ENCODE data around the gene NLGN3. TPM values are rescaled to one million over a fixed set of nuclear protein-coding genes. Genes with fewer than 3 reads are reported as not detected.
"Not testable (repeated sequence)": the region's sequence is repeated elsewhere in the genome, so short reads cannot be mapped to it uniquely, and the experiment has no call there.

NLGN3 gene
- polyA plus RNA-seq, 6 donors from 2014 or later: 0.09 to 0.35 TPM; not detected in 4

- DNase-seq (no peak), ATAC-seq (ENCODE audit: low read depth in 2 of 2) (no peak)
- Mint-ChIP-seq H3K9me3 (no peaks in the 10 kb centered on the region), H3K4me1 (peaks cover 8 to 9% (median 9%) of the 10 kb centered on the region in 3 donors), H3K27me3 (no peaks in the 10 kb centered on the region), H3K27ac (peak overlapping the region in 1 of 6 donors; percentile 64), H3K36me3 (no peaks in the 10 kb centered on the region), H3K4me3 (peak overlapping the region in 1 of 8 donors; percentile 24)
Observed at GRCh38 chrX:71164071-71164470, 19.4 kb downstream of the NLGN3 start.

- no peak for ATAC-seq (ENCODE audit: low read depth in 2 of 2)
Observed at GRCh38 chrX:71166461-71166860, 21.8 kb downstream of the NLGN3 start.

GRCh38 chrX:71167031-71167781, 22.6 kb downstream of the NLGN3 start:
- H3K9me3 Mint-ChIP-seq: no peaks in the 10 kb centered on the region
- no peak for ATAC-seq (ENCODE audit: low read depth in 2 of 2)
- DNase-seq: no peak
- peak overlapping the region in 1 of 8 donors; percentile 29 for H3K4me3 Mint-ChIP-seq
- H3K36me3 Mint-ChIP-seq: no peaks in the 10 kb centered on the region
- H3K27ac Mint-ChIP-seq: peak overlapping the region in 1 of 6 donors; percentile 60
- peaks cover 0 to 7% (median 0%) of the 10 kb centered on the region in 3 donors for H3K27me3 Mint-ChIP-seq
- H3K4me1 Mint-ChIP-seq: peaks cover 15 to 17% (median 16%) of the 10 kb centered on the region in 3 donors

More at GRCh38 chrX:71166461-71166860, 21.8 kb downstream of the NLGN3 start:
- no peaks in the 10 kb centered on the region for H3K36me3 Mint-ChIP-seq
- H3K27me3 Mint-ChIP-seq: peaks cover 0 to 4% (median 0%) of the 10 kb centered on the region in 3 donors
- no peak for DNase-seq
- H3K4me1 Mint-ChIP-seq: peaks cover 12 to 14% (median 12%) of the 10 kb centered on the region in 3 donors
- H3K27ac Mint-ChIP-seq: no peak overlapping the region
- H3K4me3 Mint-ChIP-seq: no peak overlapping the region
- H3K9me3 Mint-ChIP-seq: no peaks in the 10 kb centered on the region

- peak overlapping the region in 1 of 6 donors; percentile 12 for H3K27ac Mint-ChIP-seq
- ATAC-seq (ENCODE audit: low read depth in 2 of 2): no peak
- no peaks in the 10 kb centered on the region for H3K36me3 Mint-ChIP-seq
- no peak for DNase-seq
- no peak overlapping the region for H3K4me3 Mint-ChIP-seq
- H3K27me3 Mint-ChIP-seq: peaks cover 0 to 7% (median 0%) of the 10 kb centered on the region in 3 donors
- peaks cover 9 to 17% (median 16%) of the 10 kb centered on the region in 3 donors for H3K4me1 Mint-ChIP-seq
- no peaks in the 10 kb centered on the region for H3K9me3 Mint-ChIP-seq
Observed at GRCh38 chrX:71168134-71168533, 23.5 kb downstream of the NLGN3 start.

- DNase-seq (no peak), ATAC-seq (ENCODE audit: low read depth in 2 of 2) (no peak)
- Mint-ChIP-seq H3K27ac (no peak overlapping the region), H3K4me3 (no peak overlapping the region), H3K36me3 (no peaks in the 10 kb centered on the region), H3K9me3 (no peaks in the 10 kb centered on the region), H3K4me1 (peaks cover 6 to 17% (median 16%) of the 10 kb centered on the region in 3 donors), H3K27me3 (peaks cover 0 to 7% (median 0%) of the 10 kb centered on the region in 3 donors)
Observed at GRCh38 chrX:71169586-71169985, 24.9 kb downstream of the NLGN3 start.

- H3K27me3 Mint-ChIP-seq: peaks cover 0 to 7% (median 0%) of the 10 kb centered on the region in 3 donors
- peaks cover 6 to 17% (median 16%) of the 10 kb centered on the region in 3 donors for H3K4me1 Mint-ChIP-seq
- no peaks in the 10 kb centered on the region for H3K9me3 Mint-ChIP-seq
- ATAC-seq (ENCODE audit: low read depth in 2 of 2) (no peak), DNase-seq (no peak)
- no peaks in the 10 kb centered on the region for H3K36me3 Mint-ChIP-seq
- no peak overlapping the region for H3K4me3 Mint-ChIP-seq
- peak overlapping the region in 2 of 6 donors; percentile 49 to 51 for H3K27ac Mint-ChIP-seq
Observed at GRCh38 chrX:71170660-71171059, 26.0 kb downstream of the NLGN3 start.

GRCh38 chrX:71171110-71171801, 26.6 kb downstream of the NLGN3 start:
- Mint-ChIP-seq H3K27me3 (peaks cover 0 to 7% (median 0%) of the 10 kb centered on the region in 3 donors), H3K36me3 (no peaks in the 10 kb centered on the region), H3K9me3 (no peaks in the 10 kb centered on the region), H3K27ac (peak overlapping the region in 4 of 6 donors; percentile 14 to 74 (median 38)), H3K4me1 (peaks cover 6 to 17% (median 16%) of the 10 kb centered on the region in 3 donors), H3K4me3 (peak overlapping the region in 1 of 8 donors; percentile 42)
- no peak for ATAC-seq (ENCODE audit: low read depth in 2 of 2)
- no peak for DNase-seq

- H3K9me3 Mint-ChIP-seq: no peaks in the 10 kb centered on the region
- H3K27ac Mint-ChIP-seq: no peak overlapping the region
- H3K4me3 Mint-ChIP-seq: no peak overlapping the region
Observed at GRCh38 chrX:71173440-71173839, 28.8 kb downstream of the NLGN3 start.

GRCh38 chrX:71174795-71175194, 30.2 kb downstream of the NLGN3 start:
- H3K4me1 Mint-ChIP-seq: peaks cover 6 to 16% (median 13%) of the 10 kb centered on the region in 3 donors
- no peak overlapping the region for H3K27ac Mint-ChIP-seq
- DNase-seq (no peak), ATAC-seq (ENCODE audit: low read depth in 2 of 2) (no peak)
- H3K4me3 Mint-ChIP-seq: no peak overlapping the region
- H3K9me3 Mint-ChIP-seq: no peaks in the 10 kb centered on the region
- H3K36me3 Mint-ChIP-seq: no peaks in the 10 kb centered on the region
- H3K27me3 Mint-ChIP-seq: peaks cover 0 to 7% (median 0%) of the 10 kb centered on the region in 3 donors

More at GRCh38 chrX:71173440-71173839, 28.8 kb downstream of the NLGN3 start:
- ATAC-seq (ENCODE audit: low read depth in 2 of 2): no peak
- Mint-ChIP-seq H3K36me3 (no peaks in the 10 kb centered on the region), H3K27me3 (peaks cover 0 to 7% (median 0%) of the 10 kb centered on the region in 3 donors), H3K4me1 (peaks cover 6 to 14% (median 9%) of the 10 kb centered on the region in 3 donors)
- no peak for DNase-seq

GRCh38 chrX:71175531-71175930, 30.9 kb downstream of the NLGN3 start:
- Mint-ChIP-seq H3K36me3 (no peaks in the 10 kb centered on the region), H3K4me1 (peaks cover 6 to 15% (median 10%) of the 10 kb centered on the region in 3 donors), H3K4me3 (no peak overlapping the region), H3K9me3 (no peaks in the 10 kb centered on the region), H3K27me3 (peaks cover 0 to 7% (median 0%) of the 10 kb centered on the region in 3 donors), H3K27ac (no peak overlapping the region)
- ATAC-seq (ENCODE audit: low read depth in 2 of 2) (no peak), DNase-seq (no peak)

GRCh38 chrX:71177327-71177726, 32.7 kb downstream of the NLGN3 start:
- Mint-ChIP-seq H3K4me3 (no peak overlapping the region), H3K27me3 (no peaks in the 10 kb centered on the region), H3K27ac (no peak overlapping the region), H3K9me3 (no peaks in the 10 kb centered on the region), H3K4me1 (peaks cover 0 to 11% (median 4%) of the 10 kb centered on the region in 3 donors), H3K36me3 (no peaks in the 10 kb centered on the region)
- no peak for ATAC-seq (ENCODE audit: low read depth in 2 of 2)
- DNase-seq: no peak

- H3K9me3 Mint-ChIP-seq: no peaks in the 10 kb centered on the region
- peaks cover 0 to 14% (median 4%) of the 10 kb centered on the region in 3 donors for H3K4me1 Mint-ChIP-seq
- H3K27me3 Mint-ChIP-seq: no peaks in the 10 kb centered on the region
- ATAC-seq (ENCODE audit: low read depth in 2 of 2) (no peak), DNase-seq (peak; percentile 39)
- H3K36me3 Mint-ChIP-seq: no peaks in the 10 kb centered on the region
- H3K27ac Mint-ChIP-seq: peak overlapping the region in 2 of 6 donors; percentile 11 to 72
- H3K4me3 Mint-ChIP-seq: peak overlapping the region in 1 of 8 donors; percentile 66
Observed at GRCh38 chrX:71178908-71179307, 34.3 kb downstream of the NLGN3 start.

- H3K27me3 Mint-ChIP-seq; H3K9me3 Mint-ChIP-seq; ATAC-seq (ENCODE audit: low read depth in 2 of 2); H3K36me3 Mint-ChIP-seq; DNase-seq: not testable (repeated sequence)
- Mint-ChIP-seq H3K27ac (peak overlapping the region in 5 of 6 donors; percentile 14 to 72 (median 69)), H3K4me1 (peaks cover 0 to 14% (median 4%) of the 10 kb centered on the region in 3 donors), H3K4me3 (peak overlapping the region in 6 of 8 donors; percentile 19 to 99 (median 58))
Observed at GRCh38 chrX:71180579-71181265, 36.1 kb downstream of the NLGN3 start.
